HL-60 (cell line): Measurements from ENCODE around the gene PPP5C.

Experiments
- CTCF ChIP-seq: IDR thresholded peaks from one replicate; pipeline ENCODE4 v1.5.1; 2011; ENCODE audit warnings: low read length, control low read depth, inconsistent platforms; ENCODE audit not compliant: insufficient read depth
- REST ChIP-seq: IDR thresholded peaks from 2 replicates; pipeline ENCODE4 v1.6.1; 2012; ENCODE audit warnings: low read depth; ENCODE audit not compliant: insufficient replicate concordance
- SPI1 ChIP-seq: IDR thresholded peaks from 2 replicates; pipeline ENCODE4 v1.6.1; 2012; ENCODE audit warnings: low read depth, mild to moderate bottlenecking, borderline replicate concordance

- no peak for TF ChIP-seq CTCF
- no peak for TF ChIP-seq SPI1
- TF ChIP-seq REST = no peak
These were observed 76.3 kb downstream of the PPP5C start for GRCh38 chr19:46423188-46423587.
